ENCODE results near the gene PPP1R14D. TPM values are rescaled to one million over a fixed set of nuclear protein-coding genes. Genes with fewer than 3 reads are reported as not detected.
A peak's percentile ranks its signal among the peaks of the same experiment; 100 is the strongest.

The PPP1R14D gene
- total RNA-seq, 3 donors from 2014 or later = 57.5 to 186 (median 154) TPM

- Histone ChIP-seq H3K36me3 (ENCODE audit: low read depth) (no peaks in the 10 kb centered on the region), H3K4me1 (ENCODE audit: low read depth) (peaks cover 54% of the 10 kb centered on the region), H3K9me3 (no peaks in the 10 kb centered on the region), H3K4me3 (no peak overlapping the region)
- no peak for TF ChIP-seq CTCF (IDR thresholded peaks at IDR 0.05)
- peak in 1 of 3 donors; percentile 45 for DNase-seq
- intact Hi-C loops (cut with DNase I, micrococcal nuclease) = no loop called here
- no peak for ATAC-seq
Measured at GRCh38 chr15:40767838-40768500, 60.5 kb downstream of the PPP1R14D start.

GRCh38 chr15:40766906-40767837, 61.3 kb downstream of the PPP1R14D start:
- no peak for TF ChIP-seq CTCF (IDR thresholded peaks at IDR 0.05)
- intact Hi-C loops (cut with DNase I, micrococcal nuclease) = no loop called here
- DNase-seq (no peak), ATAC-seq (no peak)
- H3K9me3 ChIP-seq = no peaks in the 10 kb centered on the region
- peaks cover 58% of the 10 kb centered on the region for H3K4me1 ChIP-seq (ENCODE audit: low read depth)
- H3K4me3 ChIP-seq = no peak overlapping the region
- no peaks in the 10 kb centered on the region for H3K36me3 ChIP-seq (ENCODE audit: low read depth)

GRCh38 chr15:40766194-40766815, 62.2 kb downstream of the PPP1R14D start:
- ATAC-seq (no peak), DNase-seq (no peak)
- Histone ChIP-seq H3K4me3 (no peak overlapping the region), H3K4me1 (ENCODE audit: low read depth) (peaks cover 58% of the 10 kb centered on the region), H3K9me3 (no peaks in the 10 kb centered on the region), H3K36me3 (ENCODE audit: low read depth) (no peaks in the 10 kb centered on the region)
- TF ChIP-seq CTCF (IDR thresholded peaks at IDR 0.05) = no peak
- intact Hi-C loops (cut with DNase I, micrococcal nuclease) = no loop called here

Other genes with a start within 250 kb of the PPP1R14D start
- gene KNL1, start 234.5 kb downstream of the PPP1R14D start, total RNA-seq = 1 to 10 TPM; 1.6 to 9.7 (median 3.1) TPM
- 10 to 100 TPM in 1 of 3 donors, 1 to 10 TPM in 2; 2.9 to 13.1 (median 8.3) TPM for gene RAD51, start 133.5 kb downstream of the PPP1R14D start, total RNA-seq
- 10 to 100 TPM; 30.1 to 38.4 (median 37.8) TPM for gene RMDN3, start 73.5 kb downstream of the PPP1R14D start, total RNA-seq
- 10 to 100 TPM; 12.0 to 25.5 (median 18.2) TPM for gene GCHFR, start 64.6 kb downstream of the PPP1R14D start, total RNA-seq
- under 1 TPM; 0.32 to 0.63 (median 0.35) TPM for gene C15orf62, start 58.7 kb downstream of the PPP1R14D start, total RNA-seq
- gene ZFYVE19, start 21.6 kb downstream of the PPP1R14D start, total RNA-seq = 10 to 100 TPM; 22.2 to 37.5 (median 36.5) TPM
- 10 to 100 TPM; 29.6 to 47.6 (median 36.5) TPM for gene DNAJC17, start 21.2 kb downstream of the PPP1R14D start, total RNA-seq
- gene SPINT1, start 15.3 kb upstream of the PPP1R14D start, total RNA-seq = 100 to 1,000 TPM; 167 to 415 (median 324) TPM
- 1 to 10 TPM; 1.6 to 6.2 (median 3.5) TPM for gene RHOV, start 45.5 kb upstream of the PPP1R14D start, total RNA-seq
- gene VPS18, start 65.7 kb upstream of the PPP1R14D start, total RNA-seq = 10 to 100 TPM; 14.1 to 21.1 (median 18.0) TPM
- gene DLL4, start 100.6 kb upstream of the PPP1R14D start, total RNA-seq = 10 to 100 TPM in 2 of 3 donors, 1 to 10 TPM in 1; 9.4 to 23.0 (median 15.6) TPM
- gene CHAC1, start 124.8 kb upstream of the PPP1R14D start, total RNA-seq = 1 to 10 TPM in 2 of 3 donors, under 1 TPM in 1; 0.69 to 3.1 (median 2.6) TPM